ENCODE data around the gene CEL.

DNA sequence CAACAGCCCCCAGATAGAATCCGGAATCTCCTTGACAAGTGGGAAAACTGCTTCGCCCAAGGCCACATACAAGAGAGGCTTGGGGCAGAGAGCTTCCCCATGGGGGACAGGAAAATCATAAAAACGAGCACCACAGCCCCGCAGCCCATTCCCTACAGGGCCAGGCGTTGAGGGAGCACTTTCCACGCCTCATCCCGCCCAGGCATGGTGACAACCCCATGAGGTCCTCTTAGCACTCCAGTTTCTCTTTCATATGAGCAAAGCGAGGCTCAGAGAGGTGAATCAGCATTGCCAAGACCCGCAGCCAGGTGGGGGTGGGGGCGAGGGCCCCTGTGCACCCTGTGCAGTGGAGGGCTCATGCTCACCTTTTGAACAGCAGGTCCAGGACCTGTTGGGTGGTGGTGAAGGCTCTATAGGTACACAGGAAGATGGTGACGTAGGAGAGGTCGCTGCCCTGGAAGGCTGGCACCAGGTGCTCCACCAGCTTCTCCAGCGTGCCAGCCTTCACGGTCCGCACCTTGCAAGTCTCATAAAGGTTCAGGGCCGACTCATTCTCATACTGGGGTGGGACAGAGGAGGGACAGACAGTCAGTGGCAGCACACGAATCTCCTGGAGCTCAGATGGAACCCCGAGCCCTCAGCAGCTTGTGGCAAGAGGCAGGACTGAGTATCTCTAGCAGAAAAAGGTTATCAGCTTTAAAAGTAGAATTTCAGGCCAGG, 48.3 kb downstream of the CEL start:
- TF ChIP-seq EZH2 (IDR thresholded peaks at IDR 0.05; ENCODE audit: borderline replicate concordance, low read depth, low read length, severe bottlenecking) (no peak), FOS (IDR thresholded peaks at IDR 0.05; ENCODE audit: borderline replicate concordance, insufficient read depth, low read length) (no peak), POLR2AphosphoS5 (IDR thresholded peaks at IDR 0.05; ENCODE audit: insufficient read depth, low read depth, low read length) (no peak), JUN (IDR thresholded peaks at IDR 0.05; ENCODE audit: borderline replicate concordance, insufficient read depth, insufficient read length, low read depth) (no peak), POLR2A (IDR thresholded peaks at IDR 0.05; ENCODE audit: low read depth, low read length) (no peak), GATA2 (IDR thresholded peaks at IDR 0.05; ENCODE audit: insufficient read depth, insufficient read length, low read depth, low read length) (no peak)
- TF ChIP-seq, protein P1, sequence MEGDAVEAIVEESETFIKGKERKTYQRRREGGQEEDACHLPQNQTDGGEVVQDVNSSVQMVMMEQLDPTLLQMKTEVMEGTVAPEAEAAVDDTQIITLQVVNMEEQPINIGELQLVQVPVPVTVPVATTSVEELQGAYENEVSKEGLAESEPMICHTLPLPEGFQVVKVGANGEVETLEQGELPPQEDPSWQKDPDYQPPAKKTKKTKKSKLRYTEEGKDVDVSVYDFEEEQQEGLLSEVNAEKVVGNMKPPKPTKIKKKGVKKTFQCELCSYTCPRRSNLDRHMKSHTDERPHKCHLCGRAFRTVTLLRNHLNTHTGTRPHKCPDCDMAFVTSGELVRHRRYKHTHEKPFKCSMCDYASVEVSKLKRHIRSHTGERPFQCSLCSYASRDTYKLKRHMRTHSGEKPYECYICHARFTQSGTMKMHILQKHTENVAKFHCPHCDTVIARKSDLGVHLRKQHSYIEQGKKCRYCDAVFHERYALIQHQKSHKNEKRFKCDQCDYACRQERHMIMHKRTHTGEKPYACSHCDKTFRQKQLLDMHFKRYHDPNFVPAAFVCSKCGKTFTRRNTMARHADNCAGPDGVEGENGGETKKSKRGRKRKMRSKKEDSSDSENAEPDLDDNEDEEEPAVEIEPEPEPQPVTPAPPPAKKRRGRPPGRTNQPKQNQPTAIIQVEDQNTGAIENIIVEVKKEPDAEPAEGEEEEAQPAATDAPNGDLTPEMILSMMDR (IDR thresholded peaks at IDR 0.05; ENCODE audit: extremely low read depth in 1 of 2, insufficient read depth in 1 of 2, low read depth in 1 of 2, low read length in 2 of 2): no peak

Measured in endothelial cell of umbilical vein (primary cell).